ENCODE data around the gene ALAS2. TPM values are rescaled to one million over a fixed set of nuclear protein-coding genes. Genes with fewer than 3 reads are reported as not detected.

Gene ALAS2
- total and polyA plus RNA-seq, 4 donors = 0.21 to 1,807 TPM; not detected in 2

GRCh38 chrX:55005256-55005655, 25.5 kb downstream of the ALAS2 start:
- no peak for DNase-seq (ENCODE audit: low spot score)
- TF ChIP-seq NR2F2 (IDR thresholded peaks at IDR 0.05) = no peak
- no peak for TF ChIP-seq YY1 (IDR thresholded peaks at IDR 0.05)
- TF ChIP-seq RXRA (IDR thresholded peaks at IDR 0.05) = no peak
- no peak for TF ChIP-seq ZBTB33 (IDR thresholded peaks at IDR 0.05)
- no peak for TF ChIP-seq EGR1 (IDR thresholded peaks at IDR 0.05; ENCODE audit: low read depth in 2 of 2)
- TF ChIP-seq, protein P1, sequence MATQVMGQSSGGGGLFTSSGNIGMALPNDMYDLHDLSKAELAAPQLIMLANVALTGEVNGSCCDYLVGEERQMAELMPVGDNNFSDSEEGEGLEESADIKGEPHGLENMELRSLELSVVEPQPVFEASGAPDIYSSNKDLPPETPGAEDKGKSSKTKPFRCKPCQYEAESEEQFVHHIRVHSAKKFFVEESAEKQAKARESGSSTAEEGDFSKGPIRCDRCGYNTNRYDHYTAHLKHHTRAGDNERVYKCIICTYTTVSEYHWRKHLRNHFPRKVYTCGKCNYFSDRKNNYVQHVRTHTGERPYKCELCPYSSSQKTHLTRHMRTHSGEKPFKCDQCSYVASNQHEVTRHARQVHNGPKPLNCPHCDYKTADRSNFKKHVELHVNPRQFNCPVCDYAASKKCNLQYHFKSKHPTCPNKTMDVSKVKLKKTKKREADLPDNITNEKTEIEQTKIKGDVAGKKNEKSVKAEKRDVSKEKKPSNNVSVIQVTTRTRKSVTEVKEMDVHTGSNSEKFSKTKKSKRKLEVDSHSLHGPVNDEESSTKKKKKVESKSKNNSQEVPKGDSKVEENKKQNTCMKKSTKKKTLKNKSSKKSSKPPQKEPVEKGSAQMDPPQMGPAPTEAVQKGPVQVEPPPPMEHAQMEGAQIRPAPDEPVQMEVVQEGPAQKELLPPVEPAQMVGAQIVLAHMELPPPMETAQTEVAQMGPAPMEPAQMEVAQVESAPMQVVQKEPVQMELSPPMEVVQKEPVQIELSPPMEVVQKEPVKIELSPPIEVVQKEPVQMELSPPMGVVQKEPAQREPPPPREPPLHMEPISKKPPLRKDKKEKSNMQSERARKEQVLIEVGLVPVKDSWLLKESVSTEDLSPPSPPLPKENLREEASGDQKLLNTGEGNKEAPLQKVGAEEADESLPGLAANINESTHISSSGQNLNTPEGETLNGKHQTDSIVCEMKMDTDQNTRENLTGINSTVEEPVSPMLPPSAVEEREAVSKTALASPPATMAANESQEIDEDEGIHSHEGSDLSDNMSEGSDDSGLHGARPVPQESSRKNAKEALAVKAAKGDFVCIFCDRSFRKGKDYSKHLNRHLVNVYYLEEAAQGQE (IDR thresholded peaks at IDR 0.05) = no peak
- no peak for TF ChIP-seq HNF4G (IDR thresholded peaks at IDR 0.05)
- TF ChIP-seq, protein P2, sequence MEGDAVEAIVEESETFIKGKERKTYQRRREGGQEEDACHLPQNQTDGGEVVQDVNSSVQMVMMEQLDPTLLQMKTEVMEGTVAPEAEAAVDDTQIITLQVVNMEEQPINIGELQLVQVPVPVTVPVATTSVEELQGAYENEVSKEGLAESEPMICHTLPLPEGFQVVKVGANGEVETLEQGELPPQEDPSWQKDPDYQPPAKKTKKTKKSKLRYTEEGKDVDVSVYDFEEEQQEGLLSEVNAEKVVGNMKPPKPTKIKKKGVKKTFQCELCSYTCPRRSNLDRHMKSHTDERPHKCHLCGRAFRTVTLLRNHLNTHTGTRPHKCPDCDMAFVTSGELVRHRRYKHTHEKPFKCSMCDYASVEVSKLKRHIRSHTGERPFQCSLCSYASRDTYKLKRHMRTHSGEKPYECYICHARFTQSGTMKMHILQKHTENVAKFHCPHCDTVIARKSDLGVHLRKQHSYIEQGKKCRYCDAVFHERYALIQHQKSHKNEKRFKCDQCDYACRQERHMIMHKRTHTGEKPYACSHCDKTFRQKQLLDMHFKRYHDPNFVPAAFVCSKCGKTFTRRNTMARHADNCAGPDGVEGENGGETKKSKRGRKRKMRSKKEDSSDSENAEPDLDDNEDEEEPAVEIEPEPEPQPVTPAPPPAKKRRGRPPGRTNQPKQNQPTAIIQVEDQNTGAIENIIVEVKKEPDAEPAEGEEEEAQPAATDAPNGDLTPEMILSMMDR (IDR thresholded peaks at IDR 0.05; ENCODE audit: low read depth, low read length, missing input control) = no peak
- no peak for TF ChIP-seq FOXA1 (IDR thresholded peaks at IDR 0.05)
- no peak for TF ChIP-seq GABPA (IDR thresholded peaks at IDR 0.05 in 1 of 2, conservative IDR thresholded peaks at IDR 0.05 in 1 of 2)
- TF ChIP-seq JUND (IDR thresholded peaks at IDR 0.05) = no peak
- TF ChIP-seq, protein P3, sequence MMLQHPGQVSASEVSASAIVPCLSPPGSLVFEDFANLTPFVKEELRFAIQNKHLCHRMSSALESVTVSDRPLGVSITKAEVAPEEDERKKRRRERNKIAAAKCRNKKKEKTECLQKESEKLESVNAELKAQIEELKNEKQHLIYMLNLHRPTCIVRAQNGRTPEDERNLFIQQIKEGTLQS (IDR thresholded peaks at IDR 0.05) = no peak
- H3K27me3 ChIP-seq (ENCODE audit: control insufficient read depth in 4 of 4, insufficient read depth in 4 of 4, low read length in 3 of 4) = no peaks in the 10 kb centered on the region
- H3K4me3 ChIP-seq (ENCODE audit: low read depth in 1 of 3, low read length in 3 of 3) = no peak overlapping the region
- no peaks in the 10 kb centered on the region for H3K9me3 ChIP-seq (ENCODE audit: control insufficient read depth in 4 of 4, low read length in 3 of 4)
- H3K27ac ChIP-seq (ENCODE audit: low read depth in 1 of 2, low read length in 2 of 2) = no peak overlapping the region
- H3K9ac ChIP-seq (ENCODE audit: low read depth in 1 of 2, low read length in 2 of 2) = no peak overlapping the region
- peaks cover 23 to 36% (median 30%) of the 10 kb centered on the region in 4 donors for H3K4me1 ChIP-seq (ENCODE audit: control insufficient read depth in 4 of 4, insufficient read depth in 4 of 4, low read length in 3 of 4)
- peaks cover 3 to 13% (median 3%) of the 10 kb centered on the region in 4 donors for H3K36me3 ChIP-seq (ENCODE audit: control insufficient read depth in 4 of 4, insufficient read depth in 3 of 4, low read depth in 1 of 4, low read length in 3 of 4)

DNA sequence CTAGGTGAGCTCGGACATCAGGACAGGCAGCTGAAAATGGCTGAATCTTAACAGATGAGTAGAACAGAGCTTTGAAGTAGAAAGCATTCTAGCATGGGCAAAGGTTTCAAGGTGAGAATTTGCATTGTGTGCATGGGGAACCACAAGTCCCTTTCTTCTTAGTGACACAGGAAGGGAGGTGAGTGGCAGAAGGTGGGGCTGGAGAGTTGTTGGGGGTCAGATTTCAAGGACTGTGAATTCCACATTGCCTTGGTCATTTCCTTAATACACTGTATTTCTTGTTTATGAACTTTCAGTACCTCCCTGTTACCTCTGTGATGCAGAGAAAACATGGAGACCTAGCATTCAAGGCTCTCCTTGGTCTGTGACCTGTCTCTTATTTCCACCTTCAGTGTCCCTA, 26.5 kb downstream of the ALAS2 start:
- DNase-seq (ENCODE audit: low spot score) = no peak
- Histone ChIP-seq H3K4me3 (ENCODE audit: low read depth in 1 of 3, low read length in 3 of 3) (no peak overlapping the region), H3K27ac (ENCODE audit: low read depth in 1 of 2, low read length in 2 of 2) (no peak overlapping the region), H3K27me3 (ENCODE audit: control insufficient read depth in 4 of 4, insufficient read depth in 4 of 4, low read length in 3 of 4) (no peaks in the 10 kb centered on the region), H3K9me3 (ENCODE audit: control insufficient read depth in 4 of 4, low read length in 3 of 4) (no peaks in the 10 kb centered on the region), H3K36me3 (ENCODE audit: control insufficient read depth in 4 of 4, insufficient read depth in 3 of 4, low read depth in 1 of 4, low read length in 3 of 4) (peaks cover 3 to 13% (median 3%) of the 10 kb centered on the region in 4 donors), H3K4me1 (ENCODE audit: control insufficient read depth in 4 of 4, insufficient read depth in 4 of 4, low read length in 3 of 4) (peaks cover 18 to 39% (median 29%) of the 10 kb centered on the region in 4 donors), H3K9ac (ENCODE audit: low read depth in 1 of 2, low read length in 2 of 2) (no peak overlapping the region)
- TF ChIP-seq RAD21 (IDR thresholded peaks at IDR 0.05) = no peak
- no peak for TF ChIP-seq RXRA (IDR thresholded peaks at IDR 0.05)
- WGBS = 92% methylated on average over 1 of the region's 1 CpG
